Gastrocnemius medialis (tissue), 4 donors: ENCODE data around the gene SPEG. TPM values are rescaled to one million over a fixed set of nuclear protein-coding genes. Genes with fewer than 3 reads are reported as not detected.

Experiments
- ATAC-seq, 2 donors: fragments of 150-250 bp; one replicate each; pipeline ENCODE4 v1.9.1; 2016
- DNase-seq, 2 donors: peaks; one replicate each; pipeline ENCODE4 v3.0.0-alpha.2; 2019
- H3K27ac ChIP-seq, 4 donors: fragments of 200-600 bp; sonication (generic); 1 replicate in 1 of 4; 2 replicates in 3 of 4; pipeline ENCODE4 v1.5.1; 2016 to 2018; ENCODE audit warnings: mild to moderate bottlenecking in 2 of 4, moderate library complexity in 1 of 4
- H3K27me3 ChIP-seq, 3 donors: fragments of 200-600 bp; sonication (generic) in 2 of 3; 1 replicate in 1 of 3; 2 replicates in 2 of 3; pipeline versions ENCODE4 v1.5.1 to v1.6.0; 2016 to 2019; ENCODE audit warnings: mild to moderate bottlenecking in 1 of 3, moderate library complexity in 1 of 3
- H3K36me3 ChIP-seq, 2 donors: fragments of 200-600 bp; sonication (generic) in 1 of 2; one replicate each; pipeline ENCODE4 v1.5.1; 2017 to 2018
- H3K4me1 ChIP-seq, 2 donors: fragments of 200-600 bp; sonication (generic) in 1 of 2; one replicate each; pipeline ENCODE4 v1.5.1; 2016 to 2017; ENCODE audit warnings: mild to moderate bottlenecking in 2 of 2
- H3K4me3 ChIP-seq, 4 donors: fragments of 200-600 bp; sonication (generic) in 3 of 4; 1 replicate in 1 of 4; 2 replicates in 3 of 4; pipeline ENCODE4 v1.5.1; 2016 to 2019; ENCODE audit warnings: mild to moderate bottlenecking in 2 of 4
- H3K9me3 ChIP-seq, 3 donors: fragments of 200-600 bp; sonication (generic) in 2 of 3; 1 replicate in 1 of 3; 2 replicates in 2 of 3; pipeline ENCODE4 v1.5.1; 2016 to 2019
- CTCF ChIP-seq, 5 experiments: fragments of 450-650 bp in 3 of 5; fragments of 200-600 bp in 2 of 5; sonication (generic) in 2 of 5; IDR thresholded peaks in 4 of 5; conservative IDR thresholded peaks in 1 of 5; 1 replicate in 4 of 5; 2 replicates in 1 of 5; pipeline ENCODE4 v1.5.1; 2016 to 2019; ENCODE audit warnings: antibody characterized with exemption in 5 of 5, mild to moderate bottlenecking in 3 of 5, moderate library complexity in 3 of 5
- POLR2A ChIP-seq, 2 donors: fragments of 450-650 bp; IDR thresholded peaks; one replicate each; pipeline ENCODE4 v1.6.1; 2017; ENCODE audit warnings: antibody characterized with exemption in 2 of 2, mild to moderate bottlenecking in 2 of 2, moderate library complexity in 2 of 2
- in situ Hi-C, 4 donors: fragments of 200-750 bp; cut with MboI; loops; one replicate each; pipeline versions ENCODE4 v1.15.0 to v1.8.0; 2017; ENCODE audit warnings: low sequenced_read_pairs in 4 of 4
- intact Hi-C: fragments of 100-400 bp; cut with DNase I; formaldehyde crosslinking; loops from one replicate; pipeline ENCODE4 v1.15.1; 2023; ENCODE audit warnings: low total_unique reads
- total RNA-seq, 4 donors: library from RNA; depleted of rRNA; stranded (reverse); fragments of >200 nt; gene quantifications; one replicate each; pipeline versions ENCODE4 v1.1.0 to v1.2.3, GENCODE V29; 2016

SPEG gene
- total RNA-seq, 4 donors from 2014 or later = 104 to 387 (median 222) TPM

GRCh38 chr2:219512524-219513216 lies 78.0 kb downstream of the SPEG start:
- Histone ChIP-seq H3K27ac (no peak overlapping the region), H3K9me3 (no peaks in the 10 kb centered on the region), H3K4me3 (no peak overlapping the region), H3K27me3 (peaks cover 25 to 39% (median 34%) of the 10 kb centered on the region in 3 donors), H3K36me3 (no peaks in the 10 kb centered on the region), H3K4me1 (peaks cover 7 to 16% of the 10 kb centered on the region in 2 donors)
- in situ Hi-C loops = no loop called here
- DNase-seq (no peak), ATAC-seq (no peak)
- no peak for TF ChIP-seq POLR2A (IDR thresholded peaks at IDR 0.05)
- no peak for TF ChIP-seq CTCF (IDR thresholded peaks at IDR 0.05 in 4 of 5, conservative IDR thresholded peaks at IDR 0.05 in 1 of 5)
- intact Hi-C loops = no loop called here

GRCh38 chr2:219513787-219514186 lies 79.1 kb downstream of the SPEG start:
- no peak for ATAC-seq
- TF ChIP-seq CTCF (IDR thresholded peaks at IDR 0.05 in 4 of 5, conservative IDR thresholded peaks at IDR 0.05 in 1 of 5) = no peak
- TF ChIP-seq POLR2A (IDR thresholded peaks at IDR 0.05) = no peak
- no peak overlapping the region for H3K4me3 ChIP-seq

GRCh38 chr2:219514196-219514761 lies 79.6 kb downstream of the SPEG start, which contains the start of gene ASIC4:
Gene ASIC4, plus strand, starts transcription at chr2:219514482. Its CDS starts 243 bp downstream, at chr2:219514725.
- peak within 1 kb of the TSS in 2 of 4 donors; percentile 10 to 24 for H3K4me3 ChIP-seq
- H3K27ac ChIP-seq = no peak within 1 kb of the TSS
- no peak for ATAC-seq
- no peaks in the 10 kb centered on the region for H3K36me3 ChIP-seq
- peaks cover 7 to 15% of the 10 kb centered on the region in 2 donors for H3K4me1 ChIP-seq
- intact Hi-C loops = no loop called here
- no peak for TF ChIP-seq POLR2A (IDR thresholded peaks at IDR 0.05)
- no peak for TF ChIP-seq CTCF (IDR thresholded peaks at IDR 0.05 in 4 of 5, conservative IDR thresholded peaks at IDR 0.05 in 1 of 5)
- no peaks in the 10 kb centered on the region for H3K9me3 ChIP-seq
- no peak for DNase-seq
- in situ Hi-C loops = no loop called here
- peaks cover 25 to 39% (median 31%) of the 10 kb centered on the region in 3 donors for H3K27me3 ChIP-seq

More at GRCh38 chr2:219513787-219514186, 79.1 kb downstream of the SPEG start:
- in situ Hi-C loops (no loop called here), intact Hi-C loops (no loop called here)
- Histone ChIP-seq H3K27ac (no peak overlapping the region), H3K4me1 (peaks cover 7 to 16% of the 10 kb centered on the region in 2 donors), H3K27me3 (peaks cover 25 to 39% (median 34%) of the 10 kb centered on the region in 3 donors), H3K9me3 (no peaks in the 10 kb centered on the region), H3K36me3 (no peaks in the 10 kb centered on the region)
- DNase-seq = no peak

DNA sequence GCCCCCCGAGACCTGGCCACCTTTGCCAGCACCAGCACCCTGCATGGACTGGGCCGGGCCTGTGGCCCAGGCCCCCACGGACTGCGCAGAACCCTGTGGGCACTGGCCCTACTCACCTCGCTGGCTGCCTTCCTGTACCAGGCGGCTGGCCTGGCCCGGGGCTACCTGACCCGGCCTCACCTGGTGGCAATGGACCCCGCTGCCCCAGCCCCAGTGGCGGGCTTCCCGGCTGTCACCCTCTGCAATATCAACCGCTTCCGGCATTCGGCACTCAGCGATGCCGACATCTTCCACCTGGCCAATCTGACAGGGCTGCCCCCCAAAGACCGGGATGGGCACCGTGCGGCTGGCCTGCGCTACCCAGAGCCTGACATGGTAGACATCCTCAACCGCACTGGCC lies 80.2 kb downstream of the SPEG start:
- Histone ChIP-seq H3K27ac (no peak overlapping the region), H3K27me3 (peaks cover 25 to 39% (median 31%) of the 10 kb centered on the region in 3 donors), H3K36me3 (no peaks in the 10 kb centered on the region), H3K9me3 (no peaks in the 10 kb centered on the region), H3K4me3 (no peak overlapping the region), H3K4me1 (peaks cover 3 to 10% of the 10 kb centered on the region in 2 donors)
- in situ Hi-C loops = no loop called here
- TF ChIP-seq CTCF (IDR thresholded peaks at IDR 0.05 in 4 of 5, conservative IDR thresholded peaks at IDR 0.05 in 1 of 5) (no peak), POLR2A (IDR thresholded peaks at IDR 0.05) (no peak)
- DNase-seq (no peak), ATAC-seq (no peak)
- intact Hi-C loops = loop anchor here (5.0 kb wide), 1 partner anchor 377 kb away; no protein-coding TSS in a partner anchor
